Mucosa of descending colon (tissue), 3 donors: ENCODE measurements around the gene SMDT1. TPM values are rescaled to one million over a fixed set of nuclear protein-coding genes. Genes with fewer than 3 reads are reported as not detected.
"Not testable (repeated sequence)": the region's sequence is repeated elsewhere in the genome, so short reads cannot be mapped to it uniquely, and the experiment has no call there.

Source experiments
- ATAC-seq: fragments of 200-7000 bp; cut with Tn5 transposase; one replicate; pipeline ENCODE4 v1.9.1; 2020; ENCODE audit warnings: mild to moderate bottlenecking, moderate library complexity
- DNase-seq, 3 donors: peaks; one replicate each; pipeline ENCODE4 v3.0.0-alpha.2; 2020
- H3K36me3 ChIP-seq: fragments of 200-600 bp; one replicate; pipeline ENCODE4 v1.8.0; 2021; ENCODE audit warnings: low read depth, mild to moderate bottlenecking
- H3K4me1 ChIP-seq: fragments of 200-600 bp; one replicate; pipeline ENCODE4 v1.8.0; 2021; ENCODE audit warnings: low read depth, mild to moderate bottlenecking
- H3K4me3 ChIP-seq: fragments of 200-600 bp; one replicate; pipeline ENCODE4 v1.8.0; 2021; ENCODE audit warnings: mild to moderate bottlenecking
- H3K9me3 ChIP-seq: fragments of 200-600 bp; one replicate; pipeline ENCODE4 v1.8.0; 2021; ENCODE audit warnings: mild to moderate bottlenecking
- intact Hi-C, 2 donors: fragments of 100-400 bp; cut with DNase I in 1 of 2; cut with micrococcal nuclease in 1 of 2; formaldehyde crosslinking; loops; one replicate each; pipeline versions ENCODE4 v1.11.0 to v1.11.1; 2022; cut with DNase I, micrococcal nuclease
- total RNA-seq, 3 donors: library from RNA; stranded (reverse); fragmentation: NEBNext Ultra II Directional in 2 of 3; extraction: Animal tissue kit (Norgen Biotek cat#: 25700) in 2 of 3; gene quantifications; one replicate each; pipeline versions ENCODE4 v1.2.1 to v1.2.4, GENCODE V29; 2021 to 2023
- TF ChIP-seq, protein P1 (sequence below): fragments of 200-600 bp; IDR thresholded peaks from one replicate; pipeline ENCODE4 v1.8.0; 2022; ENCODE audit warnings: antibody characterized with exemption, mild to moderate bottlenecking
- donor health status: DM: no; HTN: no; CAD: no; lungs with moderate emphysema.
- donor health status: DM: no; HTN: no; CAD: no.
- donor health status: DM: no; HTN: yes; CAD: no.

The SMDT1 gene
- total RNA-seq, 3 donors from 2014 or later = 79.7 to 118 (median 102) TPM

DNA sequence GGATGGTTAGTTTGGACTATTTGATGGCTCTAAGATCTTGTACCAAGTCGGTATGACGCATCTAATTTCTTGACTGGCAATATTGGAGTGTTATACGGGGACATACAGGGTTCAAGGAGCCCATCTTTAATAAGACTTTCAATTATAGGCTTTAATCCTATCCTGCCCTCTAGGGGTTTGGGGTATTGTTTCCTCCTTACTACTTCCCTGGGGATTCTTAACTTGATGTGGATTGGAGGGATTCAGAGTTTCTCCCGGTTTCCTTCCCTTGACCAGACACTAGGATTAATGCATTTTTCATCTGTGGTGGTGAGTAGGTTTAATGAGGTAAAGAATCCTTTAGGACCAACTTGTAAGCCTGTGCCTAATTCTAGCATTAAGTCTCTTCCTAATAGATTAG lies 32.3 kb downstream of the SMDT1 start:
- intact Hi-C loops = no loop called here
- TF ChIP-seq, protein P1, sequence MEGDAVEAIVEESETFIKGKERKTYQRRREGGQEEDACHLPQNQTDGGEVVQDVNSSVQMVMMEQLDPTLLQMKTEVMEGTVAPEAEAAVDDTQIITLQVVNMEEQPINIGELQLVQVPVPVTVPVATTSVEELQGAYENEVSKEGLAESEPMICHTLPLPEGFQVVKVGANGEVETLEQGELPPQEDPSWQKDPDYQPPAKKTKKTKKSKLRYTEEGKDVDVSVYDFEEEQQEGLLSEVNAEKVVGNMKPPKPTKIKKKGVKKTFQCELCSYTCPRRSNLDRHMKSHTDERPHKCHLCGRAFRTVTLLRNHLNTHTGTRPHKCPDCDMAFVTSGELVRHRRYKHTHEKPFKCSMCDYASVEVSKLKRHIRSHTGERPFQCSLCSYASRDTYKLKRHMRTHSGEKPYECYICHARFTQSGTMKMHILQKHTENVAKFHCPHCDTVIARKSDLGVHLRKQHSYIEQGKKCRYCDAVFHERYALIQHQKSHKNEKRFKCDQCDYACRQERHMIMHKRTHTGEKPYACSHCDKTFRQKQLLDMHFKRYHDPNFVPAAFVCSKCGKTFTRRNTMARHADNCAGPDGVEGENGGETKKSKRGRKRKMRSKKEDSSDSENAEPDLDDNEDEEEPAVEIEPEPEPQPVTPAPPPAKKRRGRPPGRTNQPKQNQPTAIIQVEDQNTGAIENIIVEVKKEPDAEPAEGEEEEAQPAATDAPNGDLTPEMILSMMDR = no peak
- Histone ChIP-seq H3K36me3 (no peaks in the 10 kb centered on the region), H3K4me1 (no peaks in the 10 kb centered on the region), H3K4me3 (no peak overlapping the region), H3K9me3 (peaks cover 14% of the 10 kb centered on the region)
- no peak for ATAC-seq
- no peak for DNase-seq

DNA sequence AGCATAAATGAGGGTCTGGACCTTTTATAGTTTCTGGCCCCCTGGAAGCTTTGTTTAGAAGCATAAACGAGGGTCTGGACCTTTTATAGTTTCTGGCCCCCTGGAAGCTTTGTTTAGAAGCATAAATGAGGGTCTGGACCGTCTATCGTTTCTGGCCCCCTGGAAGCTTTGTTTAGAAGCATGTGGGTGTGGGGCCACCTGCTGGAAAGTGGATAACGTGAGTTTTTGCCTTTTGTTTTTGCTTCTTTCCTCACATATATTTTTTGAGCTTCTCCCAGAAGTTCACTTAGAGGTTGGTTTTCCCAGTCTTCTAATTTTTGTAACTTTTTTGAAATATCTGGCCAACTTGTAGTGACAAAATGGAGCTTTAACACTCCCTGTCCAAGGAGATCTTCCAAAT lies 33.3 kb downstream of the SMDT1 start:
- H3K4me1 ChIP-seq, H3K4me3 ChIP-seq, H3K36me3 ChIP-seq, ATAC-seq, intact Hi-C loops, DNase-seq: not testable (repeated sequence)
- peaks cover 14% of the 10 kb centered on the region for H3K9me3 ChIP-seq

DNA sequence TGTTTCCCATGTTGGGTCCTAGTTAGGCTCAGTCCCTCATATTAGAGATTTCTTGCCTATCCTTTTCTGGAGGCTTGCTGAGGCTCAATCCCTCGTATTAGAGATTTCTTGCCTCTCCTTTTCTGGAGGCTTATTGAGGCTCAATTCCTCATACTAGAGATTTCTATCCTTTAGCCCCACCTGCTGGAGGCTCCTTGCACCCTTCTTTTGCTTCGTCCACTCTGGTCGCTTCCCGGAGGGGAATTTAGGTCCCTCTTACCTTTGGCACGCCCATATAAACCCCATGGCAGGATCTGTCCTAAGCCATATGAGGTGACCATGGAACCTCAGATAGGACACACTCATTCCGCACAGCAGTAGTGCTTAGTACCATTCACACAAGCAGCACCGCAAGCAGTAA lies 35.2 kb downstream of the SMDT1 start:
- Histone ChIP-seq H3K9me3 (peaks cover 14% of the 10 kb centered on the region), H3K36me3 (no peaks in the 10 kb centered on the region), H3K4me3 (no peak overlapping the region), H3K4me1 (no peaks in the 10 kb centered on the region)
- TF ChIP-seq, protein P1 = no peak
- intact Hi-C loops = no loop called here
- DNase-seq (no peak), ATAC-seq (no peak)

DNA sequence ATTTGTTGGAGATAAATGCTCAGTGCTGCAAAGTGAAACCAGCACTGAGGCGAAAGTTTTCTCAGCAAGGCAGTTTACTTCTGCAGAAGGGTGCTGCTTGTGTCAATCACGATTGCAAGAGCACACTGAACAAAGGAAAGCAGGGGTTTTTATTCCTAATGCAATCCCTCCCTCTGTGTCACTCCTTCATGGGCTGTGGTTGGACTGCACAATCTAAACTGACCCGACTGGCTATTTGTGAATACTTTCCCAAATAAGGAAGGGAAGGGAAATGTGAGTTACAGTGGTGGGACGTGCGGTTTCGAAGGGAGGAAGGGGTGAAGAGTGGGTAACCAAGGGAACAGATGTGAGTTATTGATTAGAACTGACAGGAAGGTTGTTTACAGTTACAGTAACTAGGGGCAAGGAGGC lies 35.9 kb downstream of the SMDT1 start:
- peaks cover 14% of the 10 kb centered on the region for H3K9me3 ChIP-seq
- DNase-seq, H3K36me3 ChIP-seq, ATAC-seq, H3K4me3 ChIP-seq, intact Hi-C loops, H3K4me1 ChIP-seq: not testable (repeated sequence)

DNA sequence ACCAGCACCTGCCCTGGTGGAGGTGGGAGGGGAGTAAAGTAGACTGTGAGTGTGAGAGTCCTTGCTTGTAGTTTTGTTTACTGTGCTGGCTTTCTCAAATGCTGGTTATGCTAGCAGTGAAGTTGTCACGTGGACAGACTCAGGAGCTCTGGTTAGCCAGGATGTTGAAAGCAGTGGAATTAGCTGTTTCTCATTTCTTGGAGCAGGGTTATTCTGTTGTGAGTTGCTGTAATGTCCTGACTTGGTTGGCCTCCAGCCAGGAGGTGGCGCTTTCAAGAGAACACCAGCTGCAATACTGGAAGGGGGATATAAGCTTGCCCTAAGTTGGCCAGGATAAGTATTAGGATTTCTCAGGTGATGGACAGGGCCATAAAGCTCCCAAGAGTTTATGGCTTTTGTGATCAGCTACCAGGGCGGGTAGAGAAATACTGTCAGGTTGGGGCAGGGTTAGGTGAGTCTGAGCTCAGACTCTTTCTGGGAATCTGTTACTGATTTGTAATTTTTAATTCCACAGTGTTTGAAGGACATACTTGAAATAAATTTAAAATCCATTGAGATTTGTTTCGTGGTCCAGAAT lies 37.4 kb downstream of the SMDT1 start:
- Histone ChIP-seq H3K9me3 (peaks cover 14% of the 10 kb centered on the region), H3K4me3 (no peak overlapping the region), H3K36me3 (no peaks in the 10 kb centered on the region), H3K4me1 (no peaks in the 10 kb centered on the region)
- intact Hi-C loops = no loop called here
- ATAC-seq (peak; percentile 61), DNase-seq (peak in 2 of 3 donors; percentile 63 to 74)
- TF ChIP-seq, protein P1 = no peak

DNA sequence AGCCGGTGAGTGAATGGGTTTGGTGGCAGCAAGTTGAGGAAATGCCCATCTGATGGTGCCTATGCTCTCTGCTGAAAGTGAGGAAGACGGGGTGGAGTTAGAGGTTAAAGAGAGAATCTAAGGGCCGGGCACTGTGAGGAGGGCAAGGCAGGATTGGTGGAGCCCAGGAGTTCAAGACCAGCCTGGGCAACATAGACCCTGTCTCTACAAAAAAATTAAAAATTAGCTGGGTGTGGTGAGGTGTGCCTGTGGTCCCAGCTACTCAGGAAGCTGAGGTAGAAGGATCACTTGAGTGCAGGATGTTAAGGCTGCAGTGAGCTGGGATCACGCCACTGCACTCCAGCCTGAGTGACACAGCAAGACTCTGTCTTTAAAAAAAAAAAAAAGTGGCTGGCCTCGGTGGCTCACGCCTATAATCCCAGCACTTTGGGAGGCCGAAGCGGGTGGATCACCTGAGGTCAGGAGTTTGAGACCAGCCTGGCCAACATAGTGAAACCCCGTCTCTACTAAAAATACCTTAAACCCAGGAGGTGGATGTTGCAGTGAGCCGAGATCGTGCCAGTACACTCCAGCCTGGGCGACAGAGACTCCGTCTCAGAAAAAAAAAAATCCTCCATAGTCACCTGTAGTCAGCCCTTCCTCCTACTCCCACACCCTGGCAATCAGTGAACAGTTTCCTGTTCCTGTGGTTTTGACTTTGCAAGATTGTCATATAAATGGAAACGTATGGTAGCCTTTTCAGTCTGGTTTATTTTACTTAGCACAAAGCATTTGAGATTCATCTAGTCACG lies 40.9 kb downstream of the SMDT1 start:
- H3K4me3 ChIP-seq, H3K9me3 ChIP-seq, H3K36me3 ChIP-seq, H3K4me1 ChIP-seq, intact Hi-C loops: not testable (repeated sequence)
- peak; percentile 86 for ATAC-seq
- DNase-seq = peak in 1 of 3 donors; percentile 47

DNA sequence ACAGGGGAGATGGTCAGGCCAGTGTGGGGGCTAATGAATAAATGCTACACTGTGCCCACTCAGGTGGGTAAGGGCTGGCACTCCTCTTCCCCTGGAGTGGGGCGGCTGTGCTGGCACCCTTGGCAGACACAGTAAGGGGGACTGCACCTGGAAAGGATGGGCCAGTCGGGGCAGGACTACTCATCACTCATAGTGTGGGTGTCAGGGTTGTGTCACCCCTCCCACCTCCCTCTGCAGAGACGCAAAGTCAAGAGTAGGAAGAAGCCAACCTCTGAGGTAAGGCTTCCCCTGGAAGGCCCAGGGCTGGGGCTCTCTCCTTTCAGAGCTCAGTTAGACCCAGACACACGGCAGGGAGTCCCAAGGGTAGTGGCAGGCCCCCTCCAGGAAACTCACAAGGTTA lies 44.0 kb downstream of the SMDT1 start:
- H3K36me3 ChIP-seq, DNase-seq, H3K9me3 ChIP-seq, H3K4me3 ChIP-seq, H3K4me1 ChIP-seq, ATAC-seq, intact Hi-C loops: not testable (repeated sequence)
